Measurements from ENCODE around the gene PRDM1.

Gene PRDM1

GRCh38 chr6:106066989-106067388, 19.1 kb upstream of the PRDM1 start:
- no peak for FAIRE-seq
- DNase-seq (ENCODE audit: extremely low spot score, insufficient read length, low read depth), result no peak

DNA sequence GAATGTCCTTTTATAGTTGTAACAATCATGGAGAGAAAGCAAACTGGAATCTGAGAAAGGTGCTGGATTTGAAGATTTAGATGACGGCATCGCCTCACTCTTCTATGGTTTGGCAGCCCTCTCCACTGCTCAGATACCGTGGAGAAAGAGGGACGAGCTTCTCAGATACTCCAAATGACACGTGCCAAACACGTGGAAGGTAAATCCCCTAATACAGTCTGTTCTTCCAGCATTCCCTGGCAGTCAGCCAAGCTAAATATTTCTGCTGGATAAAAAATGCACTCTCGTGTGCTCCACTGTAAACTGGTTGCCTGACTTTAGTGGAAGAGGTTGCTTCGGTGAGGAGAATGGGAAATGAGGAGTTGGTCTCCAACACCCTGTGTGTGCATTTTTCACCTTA, 16.7 kb upstream of the PRDM1 start:
- DNase-seq (ENCODE audit: extremely low spot score, insufficient read length, low read depth), result no peak

GRCh38 chr6:106070636-106071035, 15.5 kb upstream of the PRDM1 start:
- no peak for FAIRE-seq
- DNase-seq (ENCODE audit: extremely low spot score, insufficient read length, low read depth), result no peak

More for the DNA sequence above, 16.7 kb upstream of the PRDM1 start:
- FAIRE-seq, result no peak

DNA sequence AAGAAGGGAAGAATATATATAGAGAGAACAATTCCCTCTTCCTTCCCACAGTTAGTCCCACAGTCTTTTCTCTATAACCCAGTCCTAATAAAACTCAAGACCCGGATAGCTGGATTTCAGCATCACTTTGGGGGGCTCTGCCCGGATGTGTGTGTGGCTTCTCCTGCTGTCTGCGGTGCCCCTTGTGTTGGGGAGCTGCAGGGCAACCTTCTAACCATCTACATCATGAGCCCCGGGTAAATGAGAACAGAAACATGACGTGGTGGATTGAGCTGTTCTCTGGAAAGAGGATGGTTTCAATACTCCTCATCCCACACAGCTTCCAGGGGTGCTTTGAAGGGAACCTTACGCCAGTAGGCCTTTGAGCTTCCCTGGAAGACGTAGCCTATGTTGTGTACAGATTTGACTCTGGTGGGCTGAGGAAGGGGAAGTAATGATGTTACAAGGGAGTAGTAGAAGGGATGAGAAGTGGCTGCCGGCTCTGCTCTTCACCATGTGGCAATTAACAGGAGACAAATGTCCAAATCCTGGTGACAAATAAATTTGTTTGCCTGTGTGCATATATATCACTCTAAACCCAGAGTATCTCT, 13.5 kb upstream of the PRDM1 start:
- FAIRE-seq (no peak), DNase-seq (ENCODE audit: extremely low spot score, insufficient read length, low read depth) (no peak)

- FAIRE-seq (no peak), DNase-seq (ENCODE audit: extremely low spot score, insufficient read length, low read depth) (no peak)
Observed at GRCh38 chr6:106074146-106074545, 12.0 kb upstream of the PRDM1 start.

DNA sequence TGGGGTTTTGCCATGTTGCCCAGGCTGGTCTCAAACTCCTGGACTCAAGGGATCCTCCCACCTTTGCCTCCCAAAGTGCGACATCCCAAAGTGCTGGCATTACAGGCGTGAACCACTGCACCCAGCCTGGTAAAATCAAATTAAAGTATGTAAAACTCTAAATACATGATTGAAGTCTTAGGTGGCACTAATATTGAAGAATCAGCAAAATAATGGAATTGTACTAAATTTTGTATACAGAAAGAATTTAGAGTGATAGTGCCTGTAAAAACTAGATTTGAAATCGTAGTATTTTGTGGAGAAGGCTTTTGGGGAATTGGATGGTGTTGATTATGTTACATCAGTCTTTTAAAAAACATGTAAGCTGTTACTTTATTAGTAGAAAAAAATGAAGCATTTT, 10.0 kb upstream of the PRDM1 start:
- FAIRE-seq, result no peak
- no peak for DNase-seq (ENCODE audit: extremely low spot score, insufficient read length, low read depth)

DNA sequence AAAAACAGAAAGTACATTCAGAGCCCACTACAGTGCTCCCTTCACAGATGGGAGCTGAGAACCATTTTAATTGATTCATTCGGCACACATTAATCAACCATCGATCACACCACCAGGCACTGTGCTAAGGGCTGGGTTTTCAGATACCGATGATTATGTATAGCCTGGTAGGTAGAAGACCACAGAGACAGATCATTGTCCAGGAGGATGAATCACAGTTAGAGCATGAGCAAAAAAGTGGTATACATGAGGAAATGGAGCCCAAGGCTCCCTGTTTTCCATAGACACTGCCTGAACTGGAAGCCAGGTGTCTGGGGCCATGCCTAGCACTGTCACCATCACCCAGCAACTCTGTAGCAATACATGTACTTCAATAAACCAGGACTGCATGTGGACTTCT, 9.0 kb upstream of the PRDM1 start:
- FAIRE-seq, result no peak

DNA sequence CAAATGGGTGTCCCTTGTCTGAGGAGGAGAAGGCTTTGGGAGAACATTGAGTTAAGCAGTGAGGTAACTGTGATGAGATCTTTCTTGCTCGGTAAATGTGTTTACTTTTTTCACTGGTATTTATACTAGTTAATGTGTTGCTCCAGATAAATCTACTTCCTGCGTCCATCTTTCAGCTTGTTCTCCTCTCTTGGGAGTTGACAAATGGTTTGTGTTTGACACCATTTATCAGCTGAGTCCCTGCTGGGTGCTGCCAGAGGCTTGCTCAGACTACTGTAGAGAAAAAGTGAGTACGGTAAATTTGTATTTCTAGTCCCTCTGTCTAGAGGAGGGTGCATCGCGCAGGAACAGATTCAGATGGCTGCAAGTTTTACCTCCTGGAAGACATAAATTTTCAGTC, 8.3 kb upstream of the PRDM1 start:
- DNase-seq (ENCODE audit: extremely low spot score, insufficient read length, low read depth) (no peak), FAIRE-seq (no peak)

More for the DNA sequence above, 9.0 kb upstream of the PRDM1 start:
- no peak for DNase-seq (ENCODE audit: extremely low spot score, insufficient read length, low read depth)

GRCh38 chr6:106079961-106080762, 6.0 kb upstream of the PRDM1 start:
- DNase-seq (ENCODE audit: extremely low spot score, insufficient read length, low read depth), result no peak
- no peak for FAIRE-seq

DNA sequence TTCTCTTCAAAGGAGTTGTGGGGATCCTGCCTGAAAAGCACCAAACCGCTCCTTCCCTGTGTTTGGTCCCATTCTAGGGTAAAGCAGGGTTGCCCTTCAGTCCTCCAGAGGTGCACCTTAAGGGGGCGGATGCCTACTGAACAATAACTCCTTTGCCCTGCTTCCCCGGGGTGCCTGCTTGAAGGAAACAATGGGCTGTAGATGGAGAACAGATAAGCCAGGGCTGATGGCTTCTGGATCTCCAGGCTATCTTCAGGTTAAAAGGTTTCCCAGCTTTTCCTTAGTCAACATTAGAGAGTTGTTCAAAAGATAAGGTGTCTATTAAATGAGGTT, 5.4 kb upstream of the PRDM1 start:
- DNase-seq (ENCODE audit: extremely low spot score, insufficient read length, low read depth) (no peak), FAIRE-seq (no peak)

DNA sequence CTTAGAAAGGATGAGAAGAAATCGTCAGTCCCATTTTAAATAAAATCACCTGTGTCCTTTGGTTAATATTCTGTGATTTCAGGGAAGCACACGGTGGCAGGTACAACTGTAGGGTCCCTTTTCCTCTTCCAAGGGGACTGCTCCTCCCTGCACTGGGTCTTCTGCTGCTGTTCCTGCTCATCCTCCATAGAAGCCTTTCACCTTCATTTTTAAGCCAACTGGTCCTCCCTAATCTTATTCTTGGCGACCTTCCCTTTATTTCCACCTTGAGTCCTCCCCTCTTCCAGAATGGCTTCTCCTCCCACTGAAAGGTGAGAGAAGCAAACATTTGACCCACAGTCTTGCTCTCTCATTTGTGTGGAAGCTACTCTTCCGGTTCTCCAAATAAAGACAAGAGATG, 4.4 kb upstream of the PRDM1 start:
- FAIRE-seq (no peak), DNase-seq (ENCODE audit: extremely low spot score, insufficient read length, low read depth) (no peak)

- FAIRE-seq (no peak), DNase-seq (ENCODE audit: extremely low spot score, insufficient read length, low read depth) (no peak)
Observed at GRCh38 chr6:106082735-106083398, 3.3 kb upstream of the PRDM1 start.

GRCh38 chr6:106083618-106084017, 2.5 kb upstream of the PRDM1 start:
- FAIRE-seq, result no peak

DNA sequence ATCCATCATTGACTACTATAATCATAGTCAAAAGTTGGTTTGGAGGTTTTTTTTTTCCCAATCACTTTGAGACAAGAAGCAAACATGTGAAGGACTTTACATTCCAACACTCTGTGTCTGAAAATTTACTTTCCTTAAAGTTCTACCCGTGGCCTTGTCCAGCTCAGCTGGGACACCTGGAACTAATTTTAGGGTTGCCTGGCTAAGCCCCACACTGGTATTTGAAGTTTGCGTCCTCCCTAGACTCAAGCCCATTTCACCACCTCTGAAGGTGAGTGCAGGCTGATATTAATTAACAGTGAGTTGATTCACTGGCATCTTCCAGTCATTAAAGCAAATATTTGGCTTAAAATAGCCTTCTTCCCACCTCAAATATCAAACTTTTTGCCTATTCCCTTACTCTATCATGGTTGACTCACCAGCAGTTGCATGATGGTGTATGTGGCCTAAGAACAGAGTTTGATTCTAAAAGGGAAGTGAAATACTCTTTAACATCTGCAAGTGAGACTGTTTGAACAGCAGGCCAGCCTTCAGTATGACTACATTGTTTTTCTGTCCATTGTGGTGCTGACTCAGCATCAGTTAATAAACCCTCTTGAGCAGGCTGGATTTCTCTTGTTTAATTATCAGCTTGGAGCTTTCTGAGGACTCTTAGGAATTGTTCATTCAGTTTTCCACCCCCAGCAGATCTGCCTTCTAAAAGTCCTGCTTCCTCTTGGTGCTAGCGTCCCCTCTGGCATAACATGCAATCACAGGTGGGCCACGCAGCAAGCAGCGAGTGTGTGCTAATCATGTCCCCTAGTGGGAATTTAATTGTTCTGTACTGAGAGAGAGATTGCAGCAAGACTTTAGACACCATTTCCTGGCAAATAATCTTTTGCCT, 1.8 kb upstream of the PRDM1 start:
- DNase-seq (ENCODE audit: extremely low spot score, insufficient read length, low read depth), result no peak
- FAIRE-seq, result peak; percentile 91

More at GRCh38 chr6:106083618-106084017, 2.5 kb upstream of the PRDM1 start:
- no peak for DNase-seq (ENCODE audit: extremely low spot score, insufficient read length, low read depth)

GRCh38 chr6:106084989-106085691, 996 bp upstream of the PRDM1 start:
- FAIRE-seq (no peak), DNase-seq (ENCODE audit: extremely low spot score, insufficient read length, low read depth) (no peak)

DNA sequence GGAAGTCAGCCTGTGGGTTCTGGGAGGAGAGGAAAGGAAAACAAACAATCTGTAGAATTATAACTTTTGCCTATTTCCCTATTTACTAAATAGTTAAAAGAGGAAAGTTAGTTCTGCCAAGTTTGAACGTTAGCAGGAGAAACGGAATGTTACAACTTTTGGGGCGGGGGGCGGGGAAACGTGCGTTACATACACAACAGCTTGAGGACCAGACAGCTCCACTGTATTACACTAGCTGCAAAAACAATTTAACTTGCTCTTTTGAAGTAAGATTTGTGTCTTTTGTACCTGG, 498 bp upstream of the PRDM1 start:
- FAIRE-seq (no peak), DNase-seq (ENCODE audit: extremely low spot score, insufficient read length, low read depth) (no peak)

GRCh38 chr6:106086814-106087175, 659 bp downstream of the PRDM1 start:
- FAIRE-seq (no peak), DNase-seq (ENCODE audit: extremely low spot score, insufficient read length, low read depth) (no peak)

DNA sequence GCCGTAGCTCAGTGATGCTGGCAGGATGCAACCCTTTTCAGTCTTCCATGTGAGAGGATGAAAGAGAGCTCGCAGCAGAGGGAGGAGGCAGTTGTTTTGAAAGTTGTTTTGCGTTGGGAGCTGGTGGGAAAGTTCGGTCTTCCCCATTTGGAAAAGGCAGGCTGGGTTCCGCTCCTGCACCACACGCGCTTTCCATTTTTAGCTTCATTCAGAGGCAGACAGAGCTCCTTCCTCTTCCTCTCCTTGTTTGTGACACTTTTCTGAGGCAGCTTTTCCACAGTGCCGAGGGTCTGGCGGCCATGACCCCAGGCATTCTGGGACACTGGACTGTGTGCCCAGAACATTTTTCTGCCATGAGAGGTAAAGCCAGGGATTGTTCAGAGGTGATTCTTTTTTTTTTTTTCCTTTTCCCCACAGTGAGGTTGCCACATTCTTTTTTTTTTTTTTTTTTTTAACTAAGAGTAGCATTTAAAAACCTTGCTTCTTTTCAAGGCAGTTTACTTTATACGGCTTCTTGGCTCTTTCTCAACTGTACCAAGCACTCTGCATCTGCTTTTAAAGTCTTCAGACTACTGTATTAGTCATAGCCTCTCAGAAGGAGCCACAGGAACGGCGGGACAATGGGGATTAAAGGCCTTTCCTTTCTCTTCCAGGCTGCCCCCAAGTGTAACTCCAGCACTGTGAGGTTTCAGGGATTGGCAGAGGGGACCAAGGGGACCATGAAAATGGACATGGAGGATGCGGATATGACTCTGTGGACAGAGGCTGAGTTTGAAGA, 1.6 kb downstream of the PRDM1 start:
- no peak for DNase-seq (ENCODE audit: extremely low spot score, insufficient read length, low read depth)
- FAIRE-seq, result no peak

GRCh38 chr6:106090001-106090400, 3.9 kb downstream of the PRDM1 start:
- peak; percentile 87 for FAIRE-seq

More at GRCh38 chr6:106090001-106090400, 3.9 kb downstream of the PRDM1 start:
- DNase-seq (ENCODE audit: extremely low spot score, insufficient read length, low read depth), result no peak
